Thyroid gland (tissue), 4 donors: ENCODE results near the gene SAXO1.

ENCODE experiments used
- CTCF ChIP-seq, 6 experiments: fragments of 200-600 bp in 3 of 6; fragments of 450-650 bp in 3 of 6; sonication (generic) in 3 of 6; IDR thresholded peaks; one replicate each; pipeline ENCODE4 v1.5.1; 2016 to 2019; ENCODE audit warnings: antibody characterized with exemption in 6 of 6, mild to moderate bottlenecking in 2 of 6, inconsistent platforms in 1 of 6, moderate library complexity in 1 of 6
- POLR2A ChIP-seq, 2 donors: fragments of 450-650 bp; IDR thresholded peaks; one replicate each; pipeline ENCODE4 v1.6.1; 2017; ENCODE audit warnings: antibody characterized with exemption in 2 of 2, mild to moderate bottlenecking in 2 of 2, moderate library complexity in 1 of 2

GRCh38 chr9:19018201-19018600 lies 14.8 kb downstream of the SAXO1 start:
- no peak for TF ChIP-seq CTCF (IDR thresholded peaks at IDR 0.05)
- TF ChIP-seq POLR2A (IDR thresholded peaks at IDR 0.05), result no peak
